Measurements from ENCODE around the gene SLC25A1.

Gene SLC25A1

GRCh38 chr22:19180740-19181410 is 2.3 kb upstream of the SLC25A1 start:
- DNase-seq (ENCODE audit: low read depth), result no peak

DNA sequence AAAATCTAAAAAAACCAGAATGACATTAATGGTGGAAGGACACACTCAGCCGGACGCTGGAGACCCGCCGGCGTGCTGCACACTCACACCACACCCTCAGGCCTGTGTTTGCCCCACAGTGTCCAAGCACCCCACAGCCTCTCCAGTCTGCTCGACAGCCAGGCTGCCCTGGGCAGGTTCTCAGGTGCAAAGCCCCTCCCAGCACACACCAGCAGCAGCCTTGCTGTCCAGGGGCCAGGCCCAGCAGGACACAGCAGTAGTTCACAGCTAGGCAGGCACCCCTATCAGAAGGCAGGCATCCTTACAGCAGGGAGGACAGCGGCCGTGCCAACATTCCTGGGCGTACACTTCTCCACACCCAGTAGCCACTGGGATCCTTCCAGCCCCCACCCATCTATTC is 1.7 kb upstream of the SLC25A1 start:
- DNase-seq (ENCODE audit: low read depth), result no peak

- DNase-seq (ENCODE audit: low read depth), result no peak
Observed at GRCh38 chr22:19179497-19180048, 1.0 kb upstream of the SLC25A1 start.

DNA sequence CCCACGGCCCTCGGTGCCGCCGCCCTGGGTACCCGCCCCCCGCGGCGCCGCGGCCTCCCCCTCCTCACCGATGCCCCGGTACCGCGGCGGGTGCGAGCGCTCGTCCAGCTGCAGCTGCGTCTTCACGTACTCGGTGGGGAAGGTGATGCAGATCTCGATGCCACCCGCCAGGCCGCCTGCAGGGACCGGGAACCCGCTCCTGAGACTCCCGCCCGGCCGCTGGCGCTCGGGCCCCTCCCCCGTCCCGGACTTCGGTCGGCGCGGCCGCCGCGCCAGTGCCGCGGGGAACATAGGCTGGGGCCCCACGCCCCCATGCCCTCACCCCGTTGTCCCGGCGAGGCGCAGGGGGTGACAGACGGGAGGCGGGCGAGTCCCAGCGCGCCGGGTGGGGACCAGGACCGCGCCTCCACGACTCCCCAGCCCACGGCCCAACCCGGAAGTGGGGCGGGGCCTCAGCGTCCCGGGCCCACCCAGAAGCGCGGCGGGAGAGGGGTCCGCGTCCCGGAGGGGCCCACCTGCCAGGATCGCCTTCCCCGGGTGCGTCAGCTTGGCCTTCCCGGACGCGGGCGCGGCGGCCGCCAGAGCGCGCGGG is 375 bp downstream of the SLC25A1 start:
- no peak for DNase-seq (ENCODE audit: low read depth)

- no peak for DNase-seq (ENCODE audit: low read depth)
Observed at GRCh38 chr22:19177164-19178064, 1.1 kb downstream of the SLC25A1 start.

DNA sequence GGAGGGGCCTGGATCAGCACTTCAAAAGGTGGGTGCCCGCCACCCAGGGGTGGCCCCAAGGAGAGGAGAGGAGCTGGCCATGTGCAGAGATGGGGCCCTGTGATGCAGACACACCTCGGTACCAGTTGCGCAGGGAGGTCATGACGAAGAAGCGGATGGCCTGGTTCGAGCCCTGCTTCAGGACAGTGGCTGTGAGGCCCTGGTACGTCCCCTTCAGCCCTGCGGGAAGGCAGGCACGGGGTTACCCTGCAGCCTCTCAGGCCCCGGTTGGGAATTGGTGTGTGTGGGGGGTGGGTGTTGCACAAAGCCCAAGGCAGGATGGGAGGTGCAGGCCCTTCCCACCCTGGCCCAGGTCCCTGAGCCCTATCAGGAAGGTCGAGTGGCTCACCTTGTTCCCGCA is 1.8 kb downstream of the SLC25A1 start:
- no peak for DNase-seq (ENCODE audit: low read depth)

DNA sequence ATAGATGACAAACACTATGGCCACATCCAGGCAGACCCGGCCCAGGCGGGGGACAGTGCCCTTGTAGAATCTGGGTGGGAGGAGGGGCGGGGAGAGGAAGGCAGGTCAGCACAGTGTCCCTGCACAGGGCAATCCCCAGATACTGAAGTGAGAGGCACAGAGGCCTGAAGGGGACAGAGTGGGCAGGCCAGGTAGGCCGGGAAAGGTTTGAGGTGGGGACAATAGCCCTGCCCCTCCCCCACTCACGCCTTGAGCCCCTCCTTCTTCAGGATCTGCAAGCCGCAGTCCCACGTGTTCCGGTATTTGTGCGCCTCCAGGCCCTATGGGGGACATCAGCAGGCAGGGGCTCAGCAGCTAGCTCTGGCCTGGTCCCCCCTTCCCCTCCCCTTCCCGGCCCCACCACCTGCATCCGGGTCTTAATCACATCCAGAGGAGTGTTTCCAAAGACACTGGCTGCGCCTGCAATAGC is 2.3 kb downstream of the SLC25A1 start:
- no peak for DNase-seq (ENCODE audit: low read depth)

GRCh38 chr22:19175602-19176174 is 2.8 kb downstream of the SLC25A1 start:
- DNase-seq (ENCODE audit: low read depth), result no peak

GRCh38 chr22:19175026-19175601 is 3.4 kb downstream of the SLC25A1 start:
- DNase-seq (ENCODE audit: low read depth), result no peak

DNA sequence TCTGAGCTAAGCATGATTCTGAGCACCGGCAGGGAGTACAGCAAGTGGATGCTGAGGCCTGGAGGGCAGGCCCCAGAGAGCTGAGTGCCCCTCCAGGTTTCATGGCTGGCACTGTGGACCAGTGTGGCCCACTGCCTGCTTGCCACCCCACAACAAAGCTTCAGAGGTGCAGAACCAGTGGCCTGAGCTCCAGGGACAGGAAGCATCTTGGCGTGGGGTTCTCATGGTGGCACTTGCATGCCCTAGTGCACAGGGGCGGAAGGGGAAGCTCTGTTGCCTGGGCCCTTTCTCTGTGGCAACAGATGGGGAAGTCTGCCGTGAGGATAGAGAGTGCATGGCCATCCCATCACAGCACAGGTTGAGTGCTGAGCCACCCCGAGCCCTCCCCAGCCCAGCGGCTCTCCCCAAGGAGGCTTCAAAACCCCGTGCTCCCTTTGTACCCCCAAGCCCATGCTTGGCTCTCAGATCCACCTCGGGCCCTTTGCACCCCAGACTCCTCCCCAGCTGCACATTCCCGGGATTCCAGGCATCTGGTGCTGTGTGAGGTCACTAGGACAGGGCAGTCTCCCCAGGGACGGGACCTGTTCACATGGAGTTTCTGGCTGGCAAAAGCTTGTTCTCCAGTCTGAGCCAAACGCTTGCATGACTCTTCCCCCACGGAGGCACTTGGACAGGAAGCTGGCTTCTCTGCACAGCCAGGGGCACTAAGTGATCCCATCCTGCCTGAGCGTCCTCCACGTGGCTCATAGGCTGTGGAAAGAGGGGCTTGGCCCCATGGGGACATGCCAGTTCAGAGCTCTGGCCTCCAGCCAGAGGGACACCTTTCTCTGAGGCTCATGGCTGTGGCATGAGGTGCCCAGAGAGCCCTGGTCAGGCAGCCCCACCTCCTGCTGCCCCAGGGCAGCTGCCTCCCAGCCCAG is 4.2 kb downstream of the SLC25A1 start:
- no peak for DNase-seq (ENCODE audit: low read depth)

- no peak for DNase-seq (ENCODE audit: low read depth)
Observed at GRCh38 chr22:19173047-19174035, 5.2 kb downstream of the SLC25A1 start.

DNA sequence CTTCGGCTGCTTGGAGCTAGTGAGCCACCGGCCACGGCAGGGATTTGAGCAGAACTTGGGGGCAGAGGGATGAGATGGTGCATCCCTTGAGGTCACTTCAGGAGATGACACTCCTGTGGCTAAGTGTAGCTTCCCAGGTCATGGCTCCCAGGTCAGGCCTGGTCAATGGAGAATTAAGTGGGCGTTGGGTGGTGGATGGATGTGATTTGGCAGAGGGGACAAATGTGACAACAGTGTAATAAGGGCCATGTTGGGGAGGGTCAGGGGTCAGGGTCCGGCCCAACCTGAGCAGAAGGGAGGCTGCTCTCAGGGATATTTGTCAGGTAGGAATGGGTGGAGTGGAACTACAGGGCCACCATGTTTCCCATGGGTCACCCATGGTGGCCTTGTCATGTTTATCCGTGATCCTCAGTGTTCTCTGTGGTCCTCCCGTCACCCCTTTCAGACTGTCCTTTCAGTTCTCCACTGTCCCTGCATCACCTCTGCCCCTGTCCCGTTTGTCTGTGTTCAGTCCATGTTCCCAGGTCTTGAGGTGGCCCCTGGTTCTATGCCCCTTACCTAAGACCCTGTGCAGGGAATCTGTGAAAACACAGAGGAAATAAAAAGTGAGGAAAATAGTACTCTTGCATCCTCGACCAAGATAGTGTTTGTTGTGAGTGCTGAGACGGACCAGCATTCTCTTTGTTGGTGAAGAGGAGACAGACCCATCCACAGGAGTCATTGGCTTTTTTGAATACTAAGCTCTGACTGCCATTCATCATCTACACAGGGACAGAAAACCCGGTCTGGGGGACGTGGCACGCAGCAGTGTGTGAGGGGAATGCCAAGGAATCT is 6.1 kb downstream of the SLC25A1 start:
- DNase-seq (ENCODE audit: low read depth), result no peak

GRCh38 chr22:19169947-19170318 is 8.6 kb downstream of the SLC25A1 start:
- DNase-seq (ENCODE audit: low read depth), result no peak

DNA sequence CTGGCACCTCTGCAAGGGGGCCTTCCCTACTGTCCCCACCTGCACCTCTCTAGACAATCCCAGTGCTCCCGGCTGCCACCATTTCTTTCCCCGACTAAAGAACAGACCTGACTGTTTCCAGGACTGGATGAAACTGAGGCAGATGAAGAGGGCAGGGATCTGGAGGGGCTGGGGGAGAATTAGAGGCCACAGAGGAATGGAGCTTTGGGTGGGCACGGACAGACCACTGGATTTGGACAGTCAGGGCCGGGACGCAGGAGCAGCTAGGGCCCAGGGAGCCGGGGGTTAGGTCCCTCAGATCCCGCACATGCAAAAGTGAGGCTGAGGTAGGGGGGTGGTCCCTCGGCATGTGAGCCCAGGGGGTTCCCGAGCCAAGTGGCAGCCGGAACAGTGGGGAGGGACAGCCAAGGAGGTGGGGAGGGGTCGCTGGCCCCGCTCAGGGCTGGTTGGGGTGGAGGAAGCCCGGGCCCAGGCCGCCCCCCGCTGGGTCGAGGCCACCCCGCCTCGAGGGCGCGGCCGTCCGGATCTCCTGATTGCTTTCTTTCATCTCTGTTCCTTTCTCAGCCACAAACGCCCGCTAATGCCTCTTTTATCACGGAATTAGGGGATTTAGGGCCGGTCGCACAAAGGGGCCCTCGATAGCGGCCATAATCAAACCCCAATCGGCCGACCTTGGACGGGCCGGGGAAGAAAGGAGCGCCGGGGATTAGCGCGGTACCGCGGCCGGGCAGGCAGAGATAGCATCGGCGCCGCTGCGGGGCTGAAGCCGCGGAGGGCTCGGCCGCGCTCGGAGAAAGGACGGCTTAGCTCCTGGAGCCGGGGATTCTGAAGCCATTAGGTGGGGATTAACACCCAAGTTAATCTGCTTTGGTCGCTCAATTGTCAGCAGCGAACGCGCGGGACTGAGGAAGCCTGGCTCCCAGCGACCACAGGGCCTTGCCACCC is 9.3 kb downstream of the SLC25A1 start:
- no peak for DNase-seq (ENCODE audit: low read depth)

DNA sequence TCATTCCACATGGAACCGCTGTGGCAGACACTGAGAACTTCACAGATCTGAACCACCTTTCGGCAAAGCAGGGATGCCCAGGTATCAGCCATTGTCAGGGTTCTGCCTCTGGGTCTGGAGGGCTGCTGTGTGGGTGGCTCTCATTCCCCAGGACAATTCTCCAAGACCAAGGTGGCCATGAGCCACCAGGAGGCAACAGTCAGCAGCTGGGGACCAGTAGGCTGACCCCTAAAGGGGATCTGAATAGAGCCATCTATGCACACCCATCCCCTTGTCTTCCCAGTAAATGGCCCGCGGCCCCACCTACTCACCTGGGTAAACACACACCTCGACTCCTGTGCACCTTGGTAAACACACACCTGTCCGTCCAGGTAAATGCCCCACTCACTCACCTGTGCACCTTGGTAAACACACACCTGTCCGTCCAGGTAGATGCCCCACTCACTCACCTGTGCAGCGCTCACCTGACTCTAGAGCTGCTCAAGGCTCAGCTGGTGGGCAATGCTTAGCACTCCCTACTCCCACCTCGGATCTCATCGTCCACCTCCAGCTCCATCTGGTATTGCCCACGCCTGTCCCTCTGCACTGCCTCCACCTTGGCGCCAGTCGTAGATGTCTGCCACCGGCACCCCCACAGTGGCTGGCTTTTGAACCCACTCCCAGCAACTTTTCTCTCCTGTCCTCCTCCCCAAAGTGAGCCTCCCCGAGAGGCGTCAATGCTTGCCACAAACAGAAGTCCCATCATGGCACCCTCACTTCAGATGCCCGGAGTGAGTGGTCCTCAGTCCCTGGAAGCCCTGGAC is 10.2 kb downstream of the SLC25A1 start:
- DNase-seq (ENCODE audit: low read depth), result no peak

- DNase-seq (ENCODE audit: low read depth), result no peak
Observed at GRCh38 chr22:19167106-19167869, 11.2 kb downstream of the SLC25A1 start.

Data from stimulated activated CD4-positive, alpha-beta T cell treated with anti-CD3 and anti-CD28 coated beads, Interleukin-2, amount 100 ng/mL, for 4 hours (primary cell).